ENCODE data around the gene CAMTA1. TPM values are rescaled to one million over a fixed set of nuclear protein-coding genes. Genes with fewer than 3 reads are reported as not detected.

The CAMTA1 gene
- total RNA-seq, 2 donors from 2014 or later, result 100 to 102 TPM

DNA sequence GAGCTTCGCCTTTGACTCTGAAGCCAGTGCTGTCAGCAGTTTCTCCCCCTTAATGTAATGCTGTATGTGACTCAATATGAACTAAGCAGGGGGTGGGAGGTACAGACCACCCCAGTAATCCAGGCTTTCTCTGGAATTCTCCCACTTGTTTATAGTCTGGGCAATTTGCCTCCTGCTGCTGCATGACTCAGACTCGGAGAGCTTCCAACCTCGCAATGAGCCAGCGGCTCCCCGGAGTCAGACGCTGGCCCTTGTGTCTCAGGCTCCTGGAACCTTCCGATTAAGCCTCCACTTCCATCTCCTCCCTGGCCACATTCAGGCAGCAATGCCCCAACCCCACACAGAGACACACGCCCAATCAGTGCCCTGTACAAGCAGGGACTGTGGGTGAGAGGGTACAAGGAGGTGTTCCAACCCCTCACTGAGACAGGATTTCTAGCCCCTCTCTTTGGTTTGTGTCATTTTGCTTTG lies 514.1 kb downstream of the CAMTA1 start:
- WGBS, result 5% methylated on average over 8 of the region's 8 CpGs
- peak; percentile 21 for DNase-seq (ENCODE audit: low spot score)
- TF ChIP-seq POLR2A (IDR thresholded peaks at IDR 0.05) (no peak), POLR2AphosphoS5 (IDR thresholded peaks at IDR 0.05) (peak; percentile 26)
- Histone ChIP-seq H3K9me3 (no peaks in the 10 kb centered on the region), H3K4me3 (no peak overlapping the region), H3K27me3 (replicated peaks; ENCODE audit: insufficient read depth) (no peaks in the 10 kb centered on the region), H3K27ac (no peak overlapping the region), H3K4me1 (replicated peaks) (no peaks in the 10 kb centered on the region), H3K36me3 (no peaks in the 10 kb centered on the region)
- intact Hi-C loops (cut with DNase I), result no loop called here

DNA sequence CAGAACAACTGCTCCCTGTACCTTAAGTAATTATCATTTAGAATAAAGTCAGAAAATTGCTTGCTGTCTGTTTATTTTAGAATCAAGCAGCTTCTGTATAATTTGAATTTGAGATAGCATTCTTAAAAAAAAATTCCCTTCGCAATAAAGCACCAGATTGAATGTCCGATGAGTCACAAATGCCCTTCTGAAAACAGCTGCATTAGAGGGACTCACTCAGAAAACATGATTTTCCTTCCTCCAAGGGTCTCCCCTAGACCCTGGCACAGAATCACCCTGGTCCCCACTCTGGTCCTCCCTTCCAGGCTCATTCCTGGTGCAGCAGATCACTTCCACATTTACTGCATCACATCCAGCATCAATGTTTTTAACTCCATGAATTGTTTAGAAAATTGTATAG lies 514.7 kb downstream of the CAMTA1 start:
- Histone ChIP-seq H3K4me1 (replicated peaks) (no peaks in the 10 kb centered on the region), H3K4me3 (no peak overlapping the region), H3K27ac (no peak overlapping the region), H3K36me3 (no peaks in the 10 kb centered on the region), H3K9me3 (no peaks in the 10 kb centered on the region), H3K27me3 (replicated peaks; ENCODE audit: insufficient read depth) (no peaks in the 10 kb centered on the region)
- 76% methylated on average over 2 of the region's 2 CpGs for WGBS
- intact Hi-C loops (cut with DNase I), result no loop called here
- DNase-seq (ENCODE audit: low spot score), result no peak
- TF ChIP-seq CTCF (IDR thresholded peaks at IDR 0.05) (no peak), POLR2AphosphoS5 (IDR thresholded peaks at IDR 0.05) (no peak), POLR2A (IDR thresholded peaks at IDR 0.05) (no peak)

DNA sequence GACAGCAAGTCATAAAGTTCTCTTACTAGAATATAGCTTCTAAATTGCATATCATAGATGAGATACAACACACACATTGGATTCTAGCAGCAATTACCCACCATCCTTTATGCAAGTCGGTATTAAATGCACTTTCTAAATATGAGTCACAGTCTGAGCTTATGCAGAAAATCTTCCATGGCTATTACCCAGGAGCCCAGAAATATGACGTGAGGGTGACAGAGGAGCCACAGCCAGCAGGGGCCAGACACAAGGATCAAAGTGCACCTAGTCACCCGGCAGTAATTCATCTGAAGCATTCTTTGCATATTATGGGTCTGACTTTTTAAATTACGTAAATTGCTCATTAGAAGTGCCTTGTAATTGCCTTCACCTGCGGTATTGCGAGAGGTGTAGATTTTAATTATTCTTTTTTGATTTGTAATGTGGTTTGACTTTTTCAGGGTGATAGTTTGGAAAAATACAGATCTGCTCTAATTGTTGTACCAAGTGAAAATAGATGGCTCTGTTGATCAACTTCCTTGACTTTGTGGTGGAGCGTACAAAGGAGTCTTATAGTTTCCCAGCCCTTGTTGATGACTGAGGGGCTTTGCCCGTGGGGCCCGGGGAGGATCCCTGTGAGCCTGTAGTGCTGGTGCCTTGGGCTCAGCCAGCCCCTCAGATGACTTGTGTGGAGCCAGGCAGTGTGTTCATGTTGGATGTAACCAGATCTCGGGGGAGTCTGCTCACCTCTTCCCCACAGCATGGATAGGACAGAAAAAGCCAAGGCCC lies 515.8 kb downstream of the CAMTA1 start:
- DNase-seq (ENCODE audit: low spot score), result no peak
- 85% methylated on average over 10 of the region's 10 CpGs for WGBS
- Histone ChIP-seq H3K4me1 (replicated peaks) (no peaks in the 10 kb centered on the region), H3K4me3 (no peak overlapping the region), H3K9me3 (no peaks in the 10 kb centered on the region), H3K36me3 (no peaks in the 10 kb centered on the region), H3K27ac (no peak overlapping the region), H3K27me3 (replicated peaks; ENCODE audit: insufficient read depth) (no peaks in the 10 kb centered on the region)
- intact Hi-C loops (cut with DNase I), result no loop called here
- TF ChIP-seq POLR2AphosphoS5 (IDR thresholded peaks at IDR 0.05), result no peak
- no peak for TF ChIP-seq CTCF (IDR thresholded peaks at IDR 0.05)
- no peak for TF ChIP-seq POLR2A (IDR thresholded peaks at IDR 0.05)

DNA sequence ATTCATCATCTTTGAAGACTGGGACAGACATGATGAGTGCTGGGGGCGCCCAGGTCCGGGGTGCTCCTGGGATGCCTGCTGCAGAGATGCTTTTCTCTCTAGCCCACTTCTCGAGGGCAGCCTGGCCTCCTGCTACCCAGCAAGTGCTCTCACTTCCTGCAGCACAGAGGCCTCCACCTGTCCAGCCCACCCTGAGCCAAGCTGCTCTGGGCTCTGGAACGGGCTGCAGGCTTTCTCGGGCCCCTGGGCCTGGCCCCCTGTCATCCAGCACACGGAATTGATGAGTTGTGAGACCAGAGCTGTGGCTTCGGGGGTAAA lies 516.4 kb downstream of the CAMTA1 start:
- WGBS, result 71% methylated on average over 6 of the region's 7 CpGs
- H3K27ac ChIP-seq, result no peak overlapping the region
- no peaks in the 10 kb centered on the region for H3K27me3 ChIP-seq (replicated peaks; ENCODE audit: insufficient read depth)
- no peaks in the 10 kb centered on the region for H3K36me3 ChIP-seq
- no peak for TF ChIP-seq POLR2AphosphoS5 (IDR thresholded peaks at IDR 0.05)
- TF ChIP-seq POLR2A (IDR thresholded peaks at IDR 0.05), result no peak
- TF ChIP-seq CTCF (IDR thresholded peaks at IDR 0.05), result no peak
- no peaks in the 10 kb centered on the region for H3K4me1 ChIP-seq (replicated peaks)
- DNase-seq (ENCODE audit: low spot score), result no peak
- H3K9me3 ChIP-seq, result no peaks in the 10 kb centered on the region
- intact Hi-C loops (cut with DNase I), result no loop called here
- H3K4me3 ChIP-seq, result no peak overlapping the region

GRCh38 chr1:7302126-7302525 lies 516.9 kb downstream of the CAMTA1 start:
- no peak for TF ChIP-seq CTCF (IDR thresholded peaks at IDR 0.05)
- no peak for TF ChIP-seq POLR2A (IDR thresholded peaks at IDR 0.05)
- TF ChIP-seq POLR2AphosphoS5 (IDR thresholded peaks at IDR 0.05), result no peak
- WGBS, result 57% methylated on average over 6 of the region's 6 CpGs
- no peak for DNase-seq (ENCODE audit: low spot score)
- H3K27me3 ChIP-seq (replicated peaks; ENCODE audit: insufficient read depth), result no peaks in the 10 kb centered on the region
- no peak overlapping the region for H3K27ac ChIP-seq
- H3K36me3 ChIP-seq, result no peaks in the 10 kb centered on the region
- no peak overlapping the region for H3K4me3 ChIP-seq
- intact Hi-C loops (cut with DNase I), result no loop called here
- H3K9me3 ChIP-seq, result no peaks in the 10 kb centered on the region
- H3K4me1 ChIP-seq (replicated peaks), result no peaks in the 10 kb centered on the region

Measured in prostate gland (tissue), 2 donors.